ENCODE results near the gene ACOXL.
A peak's percentile ranks its signal among the peaks of the same experiment; 100 is the strongest.

The ACOXL gene

DNA sequence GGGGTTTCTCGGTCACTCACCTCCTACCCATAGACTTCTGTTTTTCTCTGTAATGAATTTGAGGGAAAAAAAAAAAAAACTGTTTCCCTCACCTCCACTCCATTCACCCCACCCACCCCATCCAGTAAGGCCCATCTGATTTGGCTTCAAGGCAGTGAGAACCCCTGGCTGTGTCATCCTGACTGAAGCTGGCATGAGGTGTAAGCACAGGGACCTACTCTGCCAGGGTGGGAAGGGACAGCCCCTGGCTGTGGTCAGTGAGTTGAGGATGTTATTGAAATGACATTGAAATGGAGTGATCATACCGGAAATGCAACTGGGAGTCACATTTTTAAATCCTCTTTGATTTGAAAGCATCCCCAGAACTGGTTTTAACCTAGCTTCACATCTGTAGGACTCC, 369.2 kb downstream of the ACOXL start:
- no peak for DNase-seq (ENCODE audit: low read depth in 1 of 2, low spot score in 1 of 2)

GRCh38 chr2:111102216-111102615, 369.8 kb downstream of the ACOXL start:
- DNase-seq (ENCODE audit: low read depth in 1 of 2, low spot score in 1 of 2), result no peak

GRCh38 chr2:111105926-111106325, 373.6 kb downstream of the ACOXL start:
- DNase-seq (ENCODE audit: low read depth in 1 of 2, low spot score in 1 of 2), result no peak

DNA sequence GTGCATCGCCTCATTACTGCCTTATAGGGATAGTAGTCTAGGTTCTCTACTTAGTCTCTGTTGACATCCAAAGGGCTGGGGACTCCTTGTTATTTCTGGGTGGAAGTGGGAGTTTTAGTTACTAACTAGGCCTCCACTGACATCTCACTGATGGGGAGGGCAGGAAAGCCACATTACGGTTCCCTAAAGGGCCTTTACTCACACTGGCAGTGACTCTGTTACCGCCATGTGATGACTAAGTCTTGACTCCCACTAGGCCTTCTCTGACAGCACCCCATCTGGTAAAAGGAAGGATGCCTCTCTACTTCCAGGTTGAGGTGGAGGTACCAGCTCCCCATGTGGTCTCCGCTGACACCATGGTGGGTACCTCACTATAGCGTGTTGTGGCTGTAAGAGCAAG, 374.3 kb downstream of the ACOXL start:
- DNase-seq (ENCODE audit: low read depth in 1 of 2, low spot score in 1 of 2), result no peak

DNA sequence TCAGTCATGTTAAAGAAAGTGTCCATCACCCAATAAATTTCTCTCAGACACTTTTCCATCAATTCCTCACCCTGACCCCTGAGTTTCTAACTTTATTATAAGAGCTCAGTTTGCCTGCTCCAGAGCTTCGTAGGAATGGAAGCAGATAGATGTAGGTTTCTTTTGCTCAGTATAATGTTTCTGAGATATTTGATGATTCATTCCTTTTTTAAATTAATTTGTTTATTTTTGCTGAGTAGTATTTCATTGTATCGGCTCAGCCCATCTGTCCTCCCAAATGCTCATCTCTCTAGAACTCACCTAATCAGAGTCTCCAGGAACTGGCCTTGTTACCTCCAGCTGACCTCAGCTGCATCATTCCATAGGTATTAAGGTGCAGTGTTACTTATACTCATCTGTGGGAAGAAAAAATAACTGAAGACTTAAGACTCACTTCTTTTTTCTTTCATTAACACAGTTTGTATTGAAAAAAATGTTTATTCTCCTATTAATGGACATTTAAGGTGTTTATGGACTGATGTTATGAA, 376.4 kb downstream of the ACOXL start:
- no peak for DNase-seq (ENCODE audit: low read depth in 1 of 2, low spot score in 1 of 2)

DNA sequence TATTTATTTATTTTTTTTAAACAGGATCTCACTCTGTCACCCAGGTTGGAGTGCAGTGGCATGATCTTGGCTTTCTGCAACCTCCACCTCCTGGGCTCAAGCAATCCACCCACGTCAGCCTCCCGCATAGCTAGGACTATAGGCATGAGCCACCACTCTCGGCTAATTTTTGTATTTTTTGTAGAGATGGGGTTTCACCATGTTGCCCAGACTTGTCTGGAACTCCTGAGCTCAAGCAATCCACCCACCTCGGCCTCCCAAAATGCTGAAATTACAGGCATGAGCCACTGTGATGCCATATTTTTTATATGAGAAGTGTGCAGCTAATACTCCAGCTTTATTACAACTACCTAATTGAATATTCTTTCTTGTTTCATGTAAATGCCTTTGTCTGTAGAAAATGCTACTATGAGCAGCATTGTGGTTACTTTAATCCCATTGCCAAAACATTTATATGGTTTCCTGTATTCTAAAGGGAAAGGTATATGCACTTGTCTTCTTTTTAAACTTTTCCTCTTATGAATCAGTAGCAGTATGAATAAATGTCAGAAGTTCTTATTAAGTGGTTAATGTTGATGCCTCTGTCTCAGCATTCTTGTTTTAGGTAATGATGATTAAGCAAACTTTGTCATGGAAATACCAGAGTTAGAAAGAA, 378.9 kb downstream of the ACOXL start:
- no peak for DNase-seq (ENCODE audit: low read depth in 1 of 2, low spot score in 1 of 2)

DNA sequence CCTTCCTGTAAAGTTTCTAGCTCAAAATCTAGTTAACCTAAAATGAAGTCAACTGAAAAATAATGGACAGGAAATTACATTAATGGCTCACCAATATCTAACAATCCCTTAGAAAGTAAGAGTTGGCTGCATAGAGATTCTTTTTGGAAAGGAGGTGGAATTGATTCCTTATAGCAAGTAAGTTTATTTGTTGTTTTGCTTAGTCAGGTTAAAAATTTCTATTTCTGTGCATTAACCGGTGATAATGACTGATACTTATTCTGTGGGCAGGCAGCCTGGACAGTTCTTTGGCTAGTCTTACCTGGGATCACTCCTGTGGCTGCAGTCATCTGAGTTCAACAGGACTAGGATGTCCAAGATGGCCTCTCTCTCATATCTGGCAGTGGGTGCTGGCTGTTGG, 381.5 kb downstream of the ACOXL start:
- no peak for DNase-seq (ENCODE audit: low read depth in 1 of 2, low spot score in 1 of 2)

DNA sequence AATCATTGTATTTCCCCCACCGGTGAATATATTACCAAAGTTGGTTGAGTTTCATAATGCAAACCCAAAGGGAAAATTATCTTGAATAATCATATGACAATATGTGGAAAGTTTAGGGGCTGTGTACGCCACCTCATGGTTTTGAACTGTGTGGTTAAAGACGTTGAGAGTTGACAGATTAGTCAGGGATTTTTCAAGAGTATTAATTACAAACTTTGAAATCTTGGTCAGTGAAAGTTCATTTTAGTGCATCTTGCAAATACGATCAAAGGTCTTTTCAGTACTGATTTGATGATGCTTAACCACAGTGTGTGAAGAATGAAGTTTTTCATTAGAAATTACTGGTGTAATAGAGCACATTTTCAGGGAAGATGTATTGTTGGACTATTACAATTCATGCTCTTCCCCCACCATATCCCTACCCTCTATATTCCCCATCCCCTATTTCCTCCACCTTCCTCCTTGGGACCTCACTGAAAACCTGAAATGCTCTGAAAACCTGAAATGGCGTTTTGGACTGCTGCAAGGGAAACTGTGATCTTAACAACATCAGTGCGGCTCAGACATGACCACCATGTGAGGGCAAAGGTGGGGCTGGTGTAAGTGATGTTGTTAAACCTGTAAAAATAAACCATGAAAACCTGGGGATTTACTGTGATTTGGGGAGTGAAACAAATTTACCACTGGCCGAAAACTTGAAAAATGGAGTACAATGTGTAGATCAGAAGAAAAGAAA, 383.8 kb downstream of the ACOXL start:
- DNase-seq (ENCODE audit: low read depth in 1 of 2, low spot score in 1 of 2), result no peak

DNA sequence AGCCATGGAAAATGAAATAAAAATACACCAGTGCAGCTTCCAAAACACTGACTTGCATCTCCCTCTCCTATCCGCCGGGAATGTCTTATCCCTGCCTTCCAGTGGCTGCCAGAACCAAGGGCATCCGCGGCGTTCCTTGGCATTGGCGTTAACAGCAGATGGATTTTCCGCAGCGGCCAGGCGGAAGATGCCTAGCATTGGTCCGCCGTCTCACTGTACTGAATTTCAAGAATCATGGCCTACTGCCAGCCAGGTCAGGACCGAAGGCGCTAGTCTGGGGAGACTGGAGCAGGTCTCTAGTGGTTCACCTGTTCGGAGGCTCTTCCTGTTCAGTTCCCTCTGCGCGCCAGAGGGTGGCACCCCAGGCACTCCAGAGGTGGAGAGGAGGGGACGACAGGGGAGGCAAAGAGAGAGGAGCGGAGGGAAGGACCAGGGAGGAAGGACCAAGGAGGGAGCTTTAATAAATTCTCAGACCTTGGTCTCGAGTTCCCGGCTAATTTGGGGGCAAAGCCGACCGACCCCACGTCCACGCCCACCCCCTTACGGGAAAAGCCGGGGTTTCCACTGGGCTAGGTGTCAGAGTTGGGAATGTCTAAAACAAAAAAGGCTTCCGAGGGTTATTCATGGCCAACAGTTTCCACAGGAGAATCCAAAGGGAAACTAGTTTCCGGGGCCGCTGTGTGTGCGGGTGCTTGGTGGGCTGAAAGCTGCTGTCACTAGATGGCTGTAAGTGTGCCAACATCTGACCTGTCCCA, 384.6 kb downstream of the ACOXL start:
- peak; percentile 28 to 47 for DNase-seq (ENCODE audit: low read depth in 1 of 2, low spot score in 1 of 2)

DNA sequence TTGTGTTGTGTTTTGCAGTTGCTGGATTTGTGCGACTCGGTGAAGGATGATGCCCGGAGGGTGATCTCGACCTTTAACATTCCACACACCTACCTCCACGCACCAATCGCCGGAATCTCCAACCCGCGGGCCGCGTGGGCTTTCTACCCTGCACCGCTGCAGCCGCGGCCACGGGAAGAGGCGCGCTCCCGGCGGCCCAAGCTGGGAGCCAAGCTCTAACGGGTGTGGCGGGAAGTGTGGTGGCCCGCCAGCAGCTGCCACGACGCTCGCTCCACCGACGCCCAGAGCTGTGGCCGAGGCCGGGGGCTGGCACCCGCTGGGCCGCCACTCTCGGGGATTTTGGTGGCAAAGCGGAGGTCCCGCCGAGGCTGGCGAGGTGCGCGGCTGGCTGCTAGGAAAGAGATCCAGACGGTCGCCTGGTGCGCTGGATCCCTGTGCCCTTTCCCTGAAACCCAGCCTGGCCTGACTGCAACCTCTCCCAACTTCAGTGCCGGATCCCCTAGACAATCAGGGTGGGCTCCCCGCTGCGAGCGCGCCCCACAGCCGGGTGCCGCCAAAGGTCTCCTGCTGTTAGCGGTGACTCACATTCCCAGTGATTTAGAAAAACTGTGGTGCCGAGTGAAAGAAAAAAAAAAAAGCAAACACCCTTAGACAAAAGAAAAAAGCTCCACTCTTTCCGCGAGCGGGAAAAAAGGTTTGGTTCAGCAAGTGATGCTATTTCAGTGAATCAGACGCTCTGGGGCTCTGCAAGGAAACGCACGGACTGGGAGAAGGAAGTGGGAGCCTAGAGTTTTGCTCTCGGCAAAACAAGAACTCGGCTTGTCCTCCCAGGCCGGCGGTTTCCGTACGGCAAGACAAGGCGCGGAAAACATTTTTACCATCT, 385.5 kb downstream of the ACOXL start:
- peak in 1 of 2 donors; percentile 12 for DNase-seq (ENCODE audit: low read depth in 1 of 2, low spot score in 1 of 2)

- DNase-seq (ENCODE audit: low read depth in 1 of 2, low spot score in 1 of 2), result no peak
These were observed 386.2 kb downstream of the ACOXL start for GRCh38 chr2:111118481-111118980.

- DNase-seq (ENCODE audit: low read depth in 1 of 2, low spot score in 1 of 2), result peak in 1 of 2 donors; percentile 29
These were observed 386.8 kb downstream of the ACOXL start for GRCh38 chr2:111118981-111119821.

DNA sequence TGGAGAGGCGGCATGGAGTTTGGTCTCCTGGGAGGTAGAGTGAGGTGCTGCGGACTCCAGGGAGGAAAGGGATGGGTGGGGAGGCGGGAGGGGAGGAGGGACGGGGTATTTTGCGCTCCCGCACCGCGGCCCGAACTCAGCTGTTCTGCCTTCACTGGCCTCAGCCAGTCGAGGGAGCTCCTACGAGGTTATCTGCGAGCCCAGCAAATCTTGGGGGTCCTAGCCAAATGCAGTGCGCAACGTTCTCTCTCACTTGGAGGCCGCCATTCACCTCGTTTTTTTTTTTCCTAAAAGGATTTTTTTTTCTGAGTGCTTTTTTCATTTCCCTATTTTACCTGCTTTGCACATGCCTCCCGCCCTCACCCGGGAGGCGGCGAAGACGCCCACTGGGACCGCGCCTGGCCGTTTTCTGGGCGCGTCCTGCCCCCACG, 387.5 kb downstream of the ACOXL start:
- DNase-seq (ENCODE audit: low read depth in 1 of 2, low spot score in 1 of 2), result no peak

DNA sequence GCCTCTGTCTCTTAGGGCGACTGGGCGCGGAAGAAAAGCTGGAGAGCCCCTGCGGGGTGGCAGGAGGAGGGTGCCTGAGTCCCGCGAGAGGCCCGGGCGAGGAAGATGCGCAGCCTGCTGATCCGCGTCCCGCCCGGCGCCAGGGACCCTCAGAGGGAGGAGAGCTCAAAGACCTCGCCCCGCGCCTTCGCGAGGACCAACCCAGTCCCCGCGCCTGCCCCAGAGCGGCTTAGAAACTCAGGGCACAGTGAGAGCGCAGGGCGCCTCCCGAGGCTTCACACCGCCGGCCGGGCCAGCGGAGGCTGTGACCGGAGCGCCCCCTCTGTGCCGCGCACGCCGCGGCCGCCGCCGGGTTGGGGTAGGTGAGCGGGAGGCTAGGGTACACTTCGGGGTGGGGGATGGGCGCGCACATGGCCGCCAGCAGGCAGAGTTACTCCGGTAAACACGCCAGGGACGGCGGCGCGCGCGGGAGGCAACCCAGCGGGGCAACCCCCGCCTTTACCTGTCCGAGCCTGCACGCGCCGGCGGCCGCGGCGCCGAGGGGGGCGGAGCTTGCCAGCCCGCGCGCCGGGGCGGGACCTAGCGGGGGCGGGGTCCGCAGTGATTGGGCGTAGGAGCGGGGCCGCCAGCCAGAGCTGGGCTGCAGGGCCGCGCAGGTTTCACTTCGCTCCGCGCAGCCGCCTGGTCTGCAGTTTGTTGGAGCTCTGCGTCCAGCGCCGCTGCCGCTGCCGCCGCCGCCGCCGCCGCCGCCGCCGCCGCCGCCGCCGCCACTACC, 388.1 kb downstream of the ACOXL start, which contains the start of gene BCL2L11:
Gene BCL2L11, plus strand, starts transcription at position 662 of the 775 bp plus-strand sequence. CDS start 2,832 bp downstream, outside the sequence.
- peak; percentile 84 to 91 for DNase-seq (ENCODE audit: low read depth in 1 of 2, low spot score in 1 of 2)

GRCh38 chr2:111121028-111121827, 388.9 kb downstream of the ACOXL start:
- peak; percentile 15 to 35 for DNase-seq (ENCODE audit: low read depth in 1 of 2, low spot score in 1 of 2)

GRCh38 chr2:111121828-111122630, 389.7 kb downstream of the ACOXL start:
- peak; percentile 62 to 70 for DNase-seq (ENCODE audit: low read depth in 1 of 2, low spot score in 1 of 2)
